Pons (tissue), 1 donor: ENCODE measurements around the gene CNTNAP2.
A peak's percentile ranks its signal among the peaks of the same experiment; 100 is the strongest.
"Not testable (repeated sequence)": the region's sequence is repeated elsewhere in the genome, so short reads cannot be mapped to it uniquely, and the experiment has no call there.

ENCODE experiments used
- DNase-seq: peaks from one replicate; pipeline ENCODE4 v3.0.0-alpha.2; 2016; ENCODE audit warnings: low spot score

CNTNAP2 gene

GRCh38 chr7:148265896-148266295 lies 2149.3 kb downstream of the CNTNAP2 start:
- DNase-seq, result no peak

DNA sequence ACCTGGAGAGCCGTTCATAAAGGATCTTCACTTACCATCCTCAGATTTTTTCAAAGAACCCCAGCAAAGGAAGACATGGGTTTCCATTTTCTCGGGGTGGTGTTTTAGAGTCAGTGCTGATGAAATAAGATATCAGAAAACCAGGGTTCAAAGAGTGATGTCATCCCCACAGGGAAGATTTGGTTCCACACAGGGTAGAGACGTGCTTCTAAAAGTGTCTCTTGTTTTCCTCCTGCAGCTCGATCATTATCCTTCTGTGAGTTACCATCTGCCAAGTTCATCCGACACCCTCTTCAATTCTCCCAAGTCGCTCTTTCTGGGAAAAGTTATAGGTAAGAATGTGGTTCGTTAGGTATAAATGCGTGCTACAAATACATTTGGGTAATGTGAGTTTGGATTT lies 2150.2 kb downstream of the CNTNAP2 start:
- DNase-seq, result no peak

- no peak for DNase-seq
These were observed 2154.0 kb downstream of the CNTNAP2 start for GRCh38 chr7:148270576-148270975.

DNA sequence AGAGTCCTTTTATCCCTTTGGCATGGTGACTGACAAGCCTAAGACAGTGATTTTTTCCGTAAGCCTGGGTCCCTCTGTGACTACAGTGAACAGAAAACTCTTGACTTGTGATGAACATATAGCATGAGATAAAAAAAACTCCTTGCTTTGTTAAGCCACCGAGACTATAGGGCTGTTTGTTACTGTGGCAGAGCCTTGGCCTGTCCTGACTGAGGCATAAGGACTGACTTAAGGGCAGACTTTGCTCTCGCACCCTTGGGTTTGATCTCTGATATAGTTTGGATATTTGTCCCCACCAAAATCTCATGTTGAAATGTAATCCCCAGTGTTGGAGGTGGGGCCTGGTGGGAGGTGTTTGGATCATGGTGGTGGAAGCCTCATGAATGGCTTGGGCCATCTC lies 2157.5 kb downstream of the CNTNAP2 start:
- no peak for DNase-seq

- DNase-seq, result no peak
These were observed 2158.8 kb downstream of the CNTNAP2 start for GRCh38 chr7:148275359-148275890.

- no peak for DNase-seq
These were observed 2159.9 kb downstream of the CNTNAP2 start for GRCh38 chr7:148276314-148277041.

GRCh38 chr7:148277042-148277660 lies 2160.6 kb downstream of the CNTNAP2 start:
- no peak for DNase-seq

GRCh38 chr7:148286150-148286549 lies 2169.5 kb downstream of the CNTNAP2 start:
- DNase-seq, result peak; percentile 57

GRCh38 chr7:148287538-148287937 lies 2170.9 kb downstream of the CNTNAP2 start:
- no peak for DNase-seq

DNA sequence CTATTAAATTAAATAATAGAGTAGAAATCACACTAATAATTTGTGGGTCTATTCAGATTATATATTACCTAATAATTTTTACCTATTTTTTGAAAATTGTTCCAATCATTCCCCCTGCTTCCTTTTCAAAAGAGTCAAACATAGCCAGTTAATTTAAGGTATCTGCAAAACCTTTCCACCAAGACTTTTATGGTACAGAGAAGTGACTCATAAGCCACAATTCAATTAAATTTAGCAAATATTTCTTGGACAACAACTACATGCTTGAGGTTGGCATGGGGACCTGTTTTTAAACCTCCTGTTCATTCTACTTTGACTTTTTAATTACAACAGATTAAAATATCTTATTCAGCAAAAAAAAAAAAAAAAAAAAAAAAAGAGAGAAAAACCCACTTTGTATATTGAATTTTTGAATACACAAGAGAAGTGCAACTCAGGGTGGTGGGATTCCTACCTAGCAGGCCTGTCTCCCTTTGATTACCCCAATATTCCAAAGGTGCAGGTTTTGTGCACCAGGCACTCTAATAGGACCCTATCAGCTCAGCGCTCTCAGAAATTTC lies 2172.1 kb downstream of the CNTNAP2 start:
- no peak for DNase-seq

- DNase-seq, result no peak
These were observed 2173.0 kb downstream of the CNTNAP2 start for GRCh38 chr7:148289630-148290029.

DNA sequence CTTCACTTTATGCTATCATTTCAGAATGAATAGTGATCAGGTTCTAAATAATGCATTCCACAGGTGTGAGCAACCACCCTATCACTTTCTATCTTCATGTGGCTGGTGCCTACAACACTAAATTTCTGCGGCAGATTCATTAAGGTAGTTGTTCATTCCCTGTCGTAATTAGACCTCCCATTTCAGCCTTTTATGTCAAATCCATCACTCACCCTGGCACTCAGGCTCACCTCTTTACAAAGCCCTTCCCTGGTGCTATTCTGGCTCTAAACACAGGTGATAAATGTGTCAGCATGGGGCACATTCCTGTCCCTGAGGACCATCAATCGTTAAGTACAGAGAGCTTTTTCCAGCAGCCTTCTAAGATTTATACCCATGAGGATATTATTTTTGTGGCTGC lies 2173.9 kb downstream of the CNTNAP2 start:
- DNase-seq, result no peak

DNA sequence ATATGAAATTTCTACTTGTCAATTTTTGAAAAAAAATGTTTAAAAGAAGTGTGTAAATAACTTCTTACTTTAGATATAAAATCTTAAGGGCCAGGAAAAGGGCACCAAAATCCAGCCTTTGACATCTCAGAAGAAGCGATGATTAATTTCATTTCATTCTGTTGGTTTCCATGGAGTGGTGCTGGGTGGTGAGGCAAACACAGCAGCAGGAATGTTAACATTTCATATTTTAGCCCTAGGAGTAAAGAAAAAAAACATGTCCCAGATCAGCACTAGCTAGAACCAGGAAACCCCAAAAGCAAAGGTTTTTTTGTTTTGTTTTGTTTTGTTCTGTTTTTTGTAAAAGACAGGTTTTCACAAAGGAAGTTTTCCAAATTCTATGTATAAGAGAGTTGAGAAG lies 2175.2 kb downstream of the CNTNAP2 start:
- DNase-seq, result no peak

DNA sequence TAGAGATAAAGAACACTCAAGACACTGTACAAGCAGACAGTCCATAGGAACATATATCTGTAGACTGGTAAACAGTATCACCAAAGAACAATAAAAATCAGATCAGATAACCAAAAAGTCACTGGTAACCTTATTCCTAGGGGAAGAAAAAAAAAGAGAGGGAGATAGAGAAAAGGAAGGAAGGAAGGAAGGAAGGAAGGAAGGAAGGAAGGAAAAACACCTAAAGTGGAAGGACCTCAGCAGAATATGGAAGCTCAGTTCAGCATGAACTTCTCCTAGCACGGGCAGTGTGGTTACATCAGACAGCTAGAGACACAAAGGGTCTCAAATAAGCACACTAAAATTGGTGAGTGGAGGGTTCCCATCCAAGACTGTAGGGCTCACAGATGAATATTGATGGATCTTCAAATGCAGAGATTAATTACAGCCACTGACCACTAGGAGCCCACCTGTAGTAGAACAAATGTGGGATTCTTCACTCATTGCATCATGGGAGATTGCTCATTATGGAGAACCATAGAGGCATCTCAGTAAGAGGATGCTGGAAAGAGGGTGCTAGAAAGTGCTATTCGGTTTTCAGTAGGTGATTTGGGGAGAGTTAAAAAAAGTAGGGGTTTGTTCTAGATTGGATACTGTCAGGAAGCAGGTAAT lies 2180.5 kb downstream of the CNTNAP2 start:
- no peak for DNase-seq

DNA sequence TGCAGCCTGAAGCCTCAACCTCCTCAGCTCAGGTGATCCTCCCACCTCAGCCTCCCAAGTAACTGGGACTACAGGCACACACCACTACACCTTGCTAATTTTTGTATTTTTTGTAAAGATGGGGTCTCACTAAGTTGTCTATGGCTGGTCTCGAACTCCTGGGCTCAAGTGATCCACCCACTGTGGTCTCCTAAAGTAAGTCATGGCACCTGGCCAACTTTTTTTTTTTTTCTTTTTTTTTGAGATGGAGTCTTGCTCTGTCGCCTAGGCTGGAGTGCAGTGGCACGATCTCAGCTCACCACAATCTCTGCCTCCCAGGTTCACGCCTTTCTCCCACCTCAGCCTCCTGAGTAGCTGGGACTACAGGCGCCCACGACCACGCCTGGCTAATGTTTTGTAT lies 2182.2 kb downstream of the CNTNAP2 start:
- not testable (repeated sequence) for DNase-seq

- no peak for DNase-seq
These were observed 2183.0 kb downstream of the CNTNAP2 start for GRCh38 chr7:148299350-148300276.

DNA sequence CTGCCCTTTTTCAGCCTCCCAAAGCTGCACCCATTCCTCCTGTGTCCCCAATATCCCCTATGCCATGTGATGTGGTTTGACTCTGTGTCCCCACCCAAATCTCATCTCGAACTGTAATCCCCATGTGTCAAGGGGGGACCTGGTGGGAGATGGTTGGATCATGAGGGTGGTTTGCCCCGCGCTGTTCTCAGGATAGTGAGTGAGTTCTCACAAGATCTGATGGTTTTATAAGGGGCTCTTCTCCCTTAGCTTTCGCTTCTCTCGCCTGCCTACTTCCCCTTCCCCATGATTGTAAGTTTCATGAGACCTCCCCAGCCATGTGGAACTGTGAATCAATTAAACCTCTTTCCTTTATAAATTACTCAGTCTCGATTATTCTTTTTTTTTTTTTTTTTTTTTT lies 2185.8 kb downstream of the CNTNAP2 start:
- DNase-seq, result peak; percentile 54

GRCh38 chr7:148303295-148304082 lies 2186.9 kb downstream of the CNTNAP2 start:
- peak; percentile 53 for DNase-seq

GRCh38 chr7:148304083-148304335 lies 2187.4 kb downstream of the CNTNAP2 start:
- DNase-seq, result peak; percentile 65

DNA sequence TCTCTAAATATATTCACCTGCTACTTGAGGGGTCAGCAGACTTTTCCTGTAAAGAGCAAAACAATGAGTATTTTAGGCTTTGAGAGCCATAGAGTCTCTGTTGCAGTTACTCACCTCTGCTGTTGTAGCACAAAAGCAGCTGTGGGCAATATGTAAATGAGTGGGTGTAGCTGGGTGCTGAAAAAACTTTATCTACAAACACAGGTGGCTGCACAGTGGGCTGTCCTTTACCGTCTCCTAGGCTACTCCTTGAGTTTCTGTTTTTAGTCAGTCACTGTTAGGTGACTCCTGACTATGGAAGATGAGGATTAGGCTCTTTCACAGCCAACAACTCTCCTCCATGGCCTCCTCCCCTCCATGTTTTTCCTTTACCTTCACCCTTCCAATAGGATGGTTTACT lies 2187.9 kb downstream of the CNTNAP2 start:
- no peak for DNase-seq

GRCh38 chr7:148306759-148307158 lies 2190.2 kb downstream of the CNTNAP2 start:
- DNase-seq, result no peak
